SK-N-SH (cell line): ENCODE data around the gene LSM7. TPM values are rescaled to one million over a fixed set of nuclear protein-coding genes. Genes with fewer than 3 reads are reported as not detected.

Experiments used
- CTCF ChIA-PET: fragments of 300-600, 350-600 bp; formaldehyde crosslinking; extraction: SDS; loops from one replicate; lab custom pipeline; 2021; lab: Yijun Ruan, JAX
- POLR2A ChIA-PET: fragments of 350-600 bp; sonication (Branson Sonifier 250); formaldehyde crosslinking; extraction: SDS; loops from one replicate; lab custom pipeline; 2020; ENCODE audit warnings: antibody characterized with exemption, inconsistent platforms; lab: Yijun Ruan, JAX
- DNase-seq: peaks from one replicate; pipeline ENCODE4 v3.0.0; 2012
- H2AFZ ChIP-seq: fragments of 200-600 bp; sonication (generic); 2 replicates; pipeline ENCODE4 v1.8.1; 2016; ENCODE audit warnings: antibody characterized with exemption, mild to moderate bottlenecking, low read depth
- H3F3A ChIP-seq: fragments of 200-600 bp; sonication (generic); replicated peaks from 2 replicates; pipeline ENCODE3; 2016; ENCODE audit warnings: antibody characterized with exemption, mild to moderate bottlenecking; ENCODE audit not compliant: insufficient read depth
- H3K27ac ChIP-seq, 2 experiments: fragments of 200-500 bp in 1 of 2; fragments of 200-600 bp in 1 of 2; sonication (Bioruptor generic) in 1 of 2; sonication (generic), shearing (Covaris generic) in 1 of 2; 2 replicates each; pipeline versions ENCODE4 v1.5.1 to v1.6.1; 2014 to 2016; ENCODE audit warnings: low read depth in 2 of 2, inconsistent platforms in 1 of 2, low read length in 1 of 2, mild to moderate bottlenecking in 1 of 2, mixed read lengths in 1 of 2
- H3K27me3 ChIP-seq: fragments of 200-600 bp; sonication (generic), shearing (Covaris generic); 2 replicates; pipeline ENCODE4 v1.6.1; 2016; ENCODE audit warnings: mixed run types; ENCODE audit not compliant: insufficient read depth
- H3K36me3 ChIP-seq, 2 experiments: fragments of 200-500 bp in 1 of 2; fragments of 200-600 bp in 1 of 2; sonication (Bioruptor generic) in 1 of 2; sonication (generic) in 1 of 2; replicated peaks in 1 of 2; 2 replicates each; pipeline versions ENCODE3 to v1.5.1; 2014 to 2016; ENCODE audit warnings: low read length in 1 of 2, mild to moderate bottlenecking in 1 of 2; ENCODE audit not compliant: insufficient read depth in 2 of 2, control insufficient read depth in 1 of 2
- H3K4me1 ChIP-seq, 2 experiments: fragments of 200-500 bp in 1 of 2; fragments of 200-600 bp in 1 of 2; sonication (Bioruptor generic) in 1 of 2; sonication (generic), shearing (Covaris generic) in 1 of 2; 2 replicates each; pipeline versions ENCODE4 v1.5.1 to v1.6.1; 2014 to 2016; ENCODE audit warnings: low read depth in 1 of 2, low read length in 1 of 2, mixed run types in 1 of 2; ENCODE audit not compliant: insufficient read depth in 2 of 2, control insufficient read depth in 1 of 2
- H3K4me2 ChIP-seq: fragments of 200-600 bp; sonication (generic), shearing (Covaris generic); 2 replicates; pipeline ENCODE4 v1.6.1; 2017; ENCODE audit warnings: mixed run types
- H3K4me3 ChIP-seq, 2 experiments: fragments of 200-500 bp in 1 of 2; fragments of 200-600 bp in 1 of 2; sonication (Bioruptor generic) in 1 of 2; sonication (generic), shearing (Covaris generic) in 1 of 2; 2 replicates each; pipeline versions ENCODE4 v1.5.1 to v1.8.1; 2014 to 2016; ENCODE audit warnings: low read depth in 2 of 2, inconsistent platforms in 1 of 2, low read length in 1 of 2, mild to moderate bottlenecking in 1 of 2, mixed read lengths in 1 of 2, moderate library complexity in 1 of 2
- H3K79me2 ChIP-seq: fragments of 200-600 bp; sonication (generic); 2 replicates; pipeline ENCODE4 v1.8.1; 2017; ENCODE audit warnings: mild to moderate bottlenecking; ENCODE audit not compliant: insufficient read depth
- H3K9ac ChIP-seq: fragments of 200-600 bp; sonication (generic); 2 replicates; pipeline ENCODE4 v1.6.1; 2017; ENCODE audit warnings: mixed run types
- H3K9me2 ChIP-seq: fragments of 200-600 bp; sonication (generic); 2 replicates; pipeline ENCODE4 v1.6.1; 2017; ENCODE audit warnings: mixed run types
- H3K9me3 ChIP-seq: fragments of 200-600 bp; sonication (generic); 2 replicates; pipeline ENCODE4 v1.6.1; 2017; ENCODE audit warnings: mixed run types, mild to moderate bottlenecking, moderate library complexity
- H4K20me1 ChIP-seq: fragments of 200-600 bp; sonication (generic); 2 replicates; pipeline ENCODE4 v1.6.1; 2017; ENCODE audit warnings: mild to moderate bottlenecking, mixed run types; ENCODE audit not compliant: insufficient read depth
- CHD2 ChIP-seq: fragments of 150-350 bp; IDR thresholded peaks from 2 replicates; pipeline ENCODE4 v1.6.1; 2018; ENCODE audit warnings: low read length; ENCODE audit not compliant: partially characterized antibody
- CTCF ChIP-seq: fragments of 200-600 bp; sonication (generic); IDR thresholded peaks from 2 replicates; pipeline ENCODE4 v1.6.1; 2017; ENCODE audit warnings: antibody characterized with exemption, mild to moderate bottlenecking, moderate library complexity
- ELF1 ChIP-seq: IDR thresholded peaks from 2 replicates; pipeline ENCODE4 v1.4.0; 2012
- EP300 ChIP-seq, 2 experiments: IDR thresholded peaks; 2 replicates each; pipeline versions ENCODE4 v1.4.0 to v1.6.1; 2012; ENCODE audit warnings: borderline replicate concordance in 1 of 2, low read depth in 1 of 2, low read length in 1 of 2
- EZH2phosphoT487 ChIP-seq: fragments of 200-600 bp; sonication (generic); IDR thresholded peaks from 2 replicates; pipeline ENCODE4 v1.6.1; 2017; ENCODE audit warnings: low read depth, mixed run types, mild to moderate bottlenecking, antibody characterized with exemption, moderate library complexity, borderline replicate concordance
- FOSL2 ChIP-seq: IDR thresholded peaks from 2 replicates; pipeline ENCODE4 v1.4.0; 2012; ENCODE audit warnings: low read depth, mild to moderate bottlenecking, moderate library complexity, borderline replicate concordance
- FOXJ3 ChIP-seq: sonication (generic); formaldehyde crosslinking; IDR thresholded peaks from 2 replicates; pipeline ENCODE4 v1.5.1; 2020; ENCODE audit warnings: mild to moderate bottlenecking, missing genetic modification reagents
- JUND ChIP-seq: IDR thresholded peaks from 2 replicates; pipeline ENCODE4 v1.4.0; 2012
- MXI1 ChIP-seq: IDR thresholded peaks from 2 replicates; pipeline ENCODE4 v1.6.1; 2012; ENCODE audit warnings: mild to moderate bottlenecking, low read depth, low read length, improper control_type of control experiment
- PBX3 ChIP-seq: IDR thresholded peaks from 2 replicates; pipeline ENCODE4; 2012
- POLR2AphosphoS5 ChIP-seq: IDR thresholded peaks from 2 replicates; pipeline ENCODE4 v1.6.1; 2012; ENCODE audit warnings: low read depth, low read length
- RAD21 ChIP-seq: IDR thresholded peaks from 2 replicates; pipeline ENCODE4 v1.6.1; 2012; ENCODE audit warnings: mild to moderate bottlenecking, low read length
- RCOR1 ChIP-seq: fragments of 150-350 bp; IDR thresholded peaks from 2 replicates; pipeline ENCODE4 v1.6.1; 2017; ENCODE audit warnings: antibody characterized with exemption, low read length
- RXRA ChIP-seq: IDR thresholded peaks from 2 replicates; pipeline ENCODE4 v1.4.0; 2012; ENCODE audit warnings: low read depth, mild to moderate bottlenecking, borderline replicate concordance
- TCF12 ChIP-seq: IDR thresholded peaks from 2 replicates; pipeline ENCODE4 v1.4.0; 2012
- USF2 ChIP-seq: fragments of 150-350 bp; IDR thresholded peaks from 2 replicates; pipeline ENCODE4 v1.6.1; 2017; ENCODE audit warnings: antibody characterized with exemption, low read length, low read depth, borderline replicate concordance
- ZBTB33 ChIP-seq: IDR thresholded peaks from 2 replicates; pipeline ENCODE4 v1.4.0; 2012; ENCODE audit warnings: low read depth, borderline replicate concordance
- WGBS: methylation state at CpG from one replicate; pipeline ENCODE4 v1.1.6; 2017; ENCODE audit warnings: low lambda C conversion rate; 5-methylcytosine and 5-hydroxymethylcytosine counted together
- polyA plus RNA-seq, 3 experiments: library from polyadenylated mRNA; depleted of rRNA; stranded (reverse); fragments of >200 nt; gene quantifications; 2 replicates each; pipeline ENCODE4 v1.2.3, GENCODE V29; 2012

The LSM7 gene
- polyA plus RNA-seq, 1 of the 3 experiments (the other 2 are of a cell fraction), result 1,193 TPM

- peaks cover 6 to 14% of the 10 kb centered on the region in 2 experiments; a peak in 2 of 4 replicates for H3K4me1 ChIP-seq
- H3K9me3 ChIP-seq, result no peaks in the 10 kb centered on the region
- no peak overlapping the region for H3K27ac ChIP-seq
- peaks cover 19% of the 10 kb centered on the region; the same call in 1 of the 2 replicates for H4K20me1 ChIP-seq
- WGBS, result 88% methylated on average over 8 of the region's 10 CpGs
- no peaks in the 10 kb centered on the region for H3K9me2 ChIP-seq
- no peak overlapping the region for H3K9ac ChIP-seq
- H3K36me3 ChIP-seq, result peaks cover 3% of the 10 kb centered on the region in 2 experiments
- H3F3A ChIP-seq, result peaks cover 9% of the 10 kb centered on the region
- no peaks in the 10 kb centered on the region for H3K27me3 ChIP-seq
- TF ChIP-seq RAD21 (no peak), CHD2 (no peak)
- H2AFZ ChIP-seq, result no peak overlapping the region
- H3K79me2 ChIP-seq, result peaks cover 88% of the 10 kb centered on the region
- POLR2A ChIA-PET, result no interaction called here
- H3K4me2 ChIP-seq, result no peak overlapping the region; the same call in 1 of the 2 replicates
- CTCF ChIA-PET, result no interaction called here
- DNase-seq, result no peak
- no peak overlapping the region for H3K4me3 ChIP-seq
Observed at GRCh38 chr19:2330255-2330631, 1.9 kb upstream of the LSM7 start.

GRCh38 chr19:2329501-2329916 lies 1.1 kb upstream of the LSM7 start:
- ChIA-PET POLR2A (no interaction called here), CTCF (interaction anchor here (3.4 kb wide), 1 partner anchor 55 kb away, joined by 20 read pairs; no protein-coding TSS in a partner anchor)
- DNase-seq, result no peak

More at GRCh38 chr19:2329501-2329916, 1.1 kb upstream of the LSM7 start:
- H3K9me2 ChIP-seq, result no peaks in the 10 kb centered on the region
- H2AFZ ChIP-seq, result no peak overlapping the region
- no peak overlapping the region for H3K27ac ChIP-seq
- H3K79me2 ChIP-seq, result peaks cover 84% of the 10 kb centered on the region
- peaks cover 3 to 7% of the 10 kb centered on the region in 2 experiments for H3K36me3 ChIP-seq
- H3K4me1 ChIP-seq, result peaks cover 6 to 14% of the 10 kb centered on the region in 2 experiments; a peak in 2 of 4 replicates
- 83% methylated on average over 13 of the region's 13 CpGs for WGBS
- no peaks in the 10 kb centered on the region for H3K27me3 ChIP-seq
- no peaks in the 10 kb centered on the region for H3K9me3 ChIP-seq
- no peak for TF ChIP-seq FOXJ3
- TF ChIP-seq RCOR1, result no peak
- no peak for TF ChIP-seq RAD21
- TF ChIP-seq CHD2, result no peak
- no peak for TF ChIP-seq ELF1
- TF ChIP-seq JUND, result no peak
- TF ChIP-seq PBX3, result no peak
- TF ChIP-seq TCF12, result no peak
- TF ChIP-seq EP300 (IDR thresholded peaks at IDR 0.05; ENCODE audit: borderline replicate concordance in 1 of 2, low read depth in 1 of 2, low read length in 1 of 2), result no peak
- no peak for TF ChIP-seq ZBTB33
- no peak for TF ChIP-seq FOSL2
- TF ChIP-seq EZH2phosphoT487, result no peak
- TF ChIP-seq CTCF, result no peak
- TF ChIP-seq MXI1, result no peak
- TF ChIP-seq USF2, result no peak
- TF ChIP-seq RXRA, result no peak
- TF ChIP-seq POLR2AphosphoS5, result no peak
- H3K4me2 ChIP-seq, result peak overlapping the region; percentile 92
- peaks cover 19% of the 10 kb centered on the region; the same call in 1 of the 2 replicates for H4K20me1 ChIP-seq
- peak overlapping the region; percentile 76 to 91 for H3K4me3 ChIP-seq
- peaks cover 3% of the 10 kb centered on the region for H3F3A ChIP-seq
- peak overlapping the region; percentile 81 for H3K9ac ChIP-seq
